ENCODE measurements around the gene UMOD. TPM values are rescaled to one million over a fixed set of nuclear protein-coding genes. Genes with fewer than 3 reads are reported as not detected.

The UMOD gene
- total RNA-seq, 1 experiment from 2014 or later = not detected

DNA sequence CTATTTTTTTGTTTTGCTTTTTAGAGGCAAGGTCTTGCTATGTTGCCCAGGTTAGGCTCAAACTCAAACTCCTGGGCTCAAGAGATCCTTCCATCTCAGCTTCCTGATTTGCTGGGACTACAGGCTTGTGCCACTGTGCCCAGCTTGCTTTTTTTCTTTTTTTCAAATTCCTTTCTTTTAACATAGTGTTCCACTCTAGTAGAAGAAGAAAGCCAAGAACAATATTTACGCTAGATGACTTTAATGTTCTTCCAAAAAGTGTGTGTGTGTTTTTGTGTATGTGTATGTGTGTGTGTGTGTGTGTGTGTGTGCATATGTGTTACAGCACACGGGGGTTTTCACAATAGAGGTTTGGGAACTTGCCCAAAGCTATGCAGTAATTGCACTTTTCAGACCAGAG is 10.7 kb upstream of the UMOD start:
- H3K4me2 ChIP-seq = no peak overlapping the region
- no peak for DNase-seq
- intact Hi-C loops (cut with micrococcal nuclease; ENCODE audit: unreplicated experiment) = no loop called here
- no peak overlapping the region for H3K27ac ChIP-seq
- no peaks in the 10 kb centered on the region for H3K9me3 ChIP-seq (ENCODE audit: insufficient read depth, low read depth)
- H3K4me1 ChIP-seq (replicated peaks; ENCODE audit: insufficient read depth) = no peaks in the 10 kb centered on the region
- POLR2A ChIA-PET (ENCODE audit: unreplicated experiment) = no interaction called here
- H3K9me2 ChIP-seq (ENCODE audit: insufficient read depth) = no peaks in the 10 kb centered on the region
- BruUV-seq (replicated peaks) = no TSS peak
- CTCF ChIA-PET = interaction anchor here (0.6 kb wide), 2 partner anchors 22 to 62 kb away, joined by 3 read pairs; no protein-coding TSS in a partner anchor
- H2AFZ ChIP-seq = no peak overlapping the region
- H3K79me2 ChIP-seq (ENCODE audit: low read depth) = no peaks in the 10 kb centered on the region
- peaks cover 17% of the 10 kb centered on the region for H3K27me3 ChIP-seq (ENCODE audit: insufficient read depth, low read depth)
- no peaks in the 10 kb centered on the region for H3K36me3 ChIP-seq (ENCODE audit: low read depth)
- H3F3A ChIP-seq (ENCODE audit: insufficient read depth, low read depth) = no peaks in the 10 kb centered on the region
- no peaks in the 10 kb centered on the region for H4K20me1 ChIP-seq (ENCODE audit: insufficient read depth)
- TF ChIP-seq EZH2 (IDR thresholded peaks at IDR 0.05; ENCODE audit: low read depth) = no peak
- TF ChIP-seq, protein P1, sequence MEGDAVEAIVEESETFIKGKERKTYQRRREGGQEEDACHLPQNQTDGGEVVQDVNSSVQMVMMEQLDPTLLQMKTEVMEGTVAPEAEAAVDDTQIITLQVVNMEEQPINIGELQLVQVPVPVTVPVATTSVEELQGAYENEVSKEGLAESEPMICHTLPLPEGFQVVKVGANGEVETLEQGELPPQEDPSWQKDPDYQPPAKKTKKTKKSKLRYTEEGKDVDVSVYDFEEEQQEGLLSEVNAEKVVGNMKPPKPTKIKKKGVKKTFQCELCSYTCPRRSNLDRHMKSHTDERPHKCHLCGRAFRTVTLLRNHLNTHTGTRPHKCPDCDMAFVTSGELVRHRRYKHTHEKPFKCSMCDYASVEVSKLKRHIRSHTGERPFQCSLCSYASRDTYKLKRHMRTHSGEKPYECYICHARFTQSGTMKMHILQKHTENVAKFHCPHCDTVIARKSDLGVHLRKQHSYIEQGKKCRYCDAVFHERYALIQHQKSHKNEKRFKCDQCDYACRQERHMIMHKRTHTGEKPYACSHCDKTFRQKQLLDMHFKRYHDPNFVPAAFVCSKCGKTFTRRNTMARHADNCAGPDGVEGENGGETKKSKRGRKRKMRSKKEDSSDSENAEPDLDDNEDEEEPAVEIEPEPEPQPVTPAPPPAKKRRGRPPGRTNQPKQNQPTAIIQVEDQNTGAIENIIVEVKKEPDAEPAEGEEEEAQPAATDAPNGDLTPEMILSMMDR (conservative IDR thresholded peaks at IDR 0.05) = no peak
- no peak overlapping the region for H3K4me3 ChIP-seq

- POLR2A ChIA-PET (ENCODE audit: unreplicated experiment) = no interaction called here
These were observed 7.5 kb upstream of the UMOD start for GRCh38 chr16:20359997-20360396.

GRCh38 chr16:20355114-20355782 is 2.7 kb upstream of the UMOD start:
- ChIA-PET POLR2A (ENCODE audit: unreplicated experiment) (no interaction called here), CTCF (no interaction called here)
- no peaks in the 10 kb centered on the region for H3F3A ChIP-seq (ENCODE audit: insufficient read depth, low read depth)
- intact Hi-C loops (cut with micrococcal nuclease; ENCODE audit: unreplicated experiment) = no loop called here
- H3K9me2 ChIP-seq (ENCODE audit: insufficient read depth) = no peaks in the 10 kb centered on the region
- H3K4me3 ChIP-seq = no peak overlapping the region
- no peaks in the 10 kb centered on the region for H3K36me3 ChIP-seq (ENCODE audit: low read depth)
- no peak overlapping the region for H3K4me2 ChIP-seq
- H3K27ac ChIP-seq = no peak overlapping the region
- DNase-seq = no peak
- no peaks in the 10 kb centered on the region for H3K9me3 ChIP-seq (ENCODE audit: insufficient read depth, low read depth)
- H3K79me2 ChIP-seq (ENCODE audit: low read depth) = no peaks in the 10 kb centered on the region
- BruUV-seq (replicated peaks) = no TSS peak
- H3K4me1 ChIP-seq (replicated peaks; ENCODE audit: insufficient read depth) = no peaks in the 10 kb centered on the region
- H3K27me3 ChIP-seq (ENCODE audit: insufficient read depth, low read depth) = peaks cover 36% of the 10 kb centered on the region
- TF ChIP-seq, protein P1 (conservative IDR thresholded peaks at IDR 0.05) = no peak
- no peak for TF ChIP-seq EZH2 (IDR thresholded peaks at IDR 0.05; ENCODE audit: low read depth)
- no peak overlapping the region for H2AFZ ChIP-seq
- no peaks in the 10 kb centered on the region for H4K20me1 ChIP-seq (ENCODE audit: insufficient read depth)

More at GRCh38 chr16:20359997-20360396, 7.5 kb upstream of the UMOD start:
- no peaks in the 10 kb centered on the region for H3K9me3 ChIP-seq (ENCODE audit: insufficient read depth, low read depth)
- H3K4me3 ChIP-seq = no peak overlapping the region
- CTCF ChIA-PET = no interaction called here
- peaks cover 43% of the 10 kb centered on the region for H3K27me3 ChIP-seq (ENCODE audit: insufficient read depth, low read depth)
- no peaks in the 10 kb centered on the region for H3K36me3 ChIP-seq (ENCODE audit: low read depth)
- TF ChIP-seq, protein P1 (conservative IDR thresholded peaks at IDR 0.05) = no peak; the same call in 1 of the 2 replicates
- no peak for TF ChIP-seq EZH2 (IDR thresholded peaks at IDR 0.05; ENCODE audit: low read depth)
- H3F3A ChIP-seq (ENCODE audit: insufficient read depth, low read depth) = no peaks in the 10 kb centered on the region
- DNase-seq = no peak
- no peak overlapping the region for H3K4me2 ChIP-seq
- H3K9me2 ChIP-seq (ENCODE audit: insufficient read depth) = no peaks in the 10 kb centered on the region
- H3K4me1 ChIP-seq (replicated peaks; ENCODE audit: insufficient read depth) = no peaks in the 10 kb centered on the region
- no TSS peak for BruUV-seq (replicated peaks)
- H4K20me1 ChIP-seq (ENCODE audit: insufficient read depth) = no peaks in the 10 kb centered on the region
- H3K27ac ChIP-seq = no peak overlapping the region
- intact Hi-C loops (cut with micrococcal nuclease; ENCODE audit: unreplicated experiment) = no loop called here
- no peaks in the 10 kb centered on the region for H3K79me2 ChIP-seq (ENCODE audit: low read depth)
- H2AFZ ChIP-seq = no peak overlapping the region
